Retina (tissue), 1 donor: ENCODE data around the gene CDK4.
"Not testable (repeated sequence)": the region's sequence is repeated elsewhere in the genome, so short reads cannot be mapped to it uniquely, and the experiment has no call there.

ENCODE experiments used
- DNase-seq: peaks from one replicate; pipeline ENCODE4 v3.0.0-alpha.2; 2016

The CDK4 gene

DNA sequence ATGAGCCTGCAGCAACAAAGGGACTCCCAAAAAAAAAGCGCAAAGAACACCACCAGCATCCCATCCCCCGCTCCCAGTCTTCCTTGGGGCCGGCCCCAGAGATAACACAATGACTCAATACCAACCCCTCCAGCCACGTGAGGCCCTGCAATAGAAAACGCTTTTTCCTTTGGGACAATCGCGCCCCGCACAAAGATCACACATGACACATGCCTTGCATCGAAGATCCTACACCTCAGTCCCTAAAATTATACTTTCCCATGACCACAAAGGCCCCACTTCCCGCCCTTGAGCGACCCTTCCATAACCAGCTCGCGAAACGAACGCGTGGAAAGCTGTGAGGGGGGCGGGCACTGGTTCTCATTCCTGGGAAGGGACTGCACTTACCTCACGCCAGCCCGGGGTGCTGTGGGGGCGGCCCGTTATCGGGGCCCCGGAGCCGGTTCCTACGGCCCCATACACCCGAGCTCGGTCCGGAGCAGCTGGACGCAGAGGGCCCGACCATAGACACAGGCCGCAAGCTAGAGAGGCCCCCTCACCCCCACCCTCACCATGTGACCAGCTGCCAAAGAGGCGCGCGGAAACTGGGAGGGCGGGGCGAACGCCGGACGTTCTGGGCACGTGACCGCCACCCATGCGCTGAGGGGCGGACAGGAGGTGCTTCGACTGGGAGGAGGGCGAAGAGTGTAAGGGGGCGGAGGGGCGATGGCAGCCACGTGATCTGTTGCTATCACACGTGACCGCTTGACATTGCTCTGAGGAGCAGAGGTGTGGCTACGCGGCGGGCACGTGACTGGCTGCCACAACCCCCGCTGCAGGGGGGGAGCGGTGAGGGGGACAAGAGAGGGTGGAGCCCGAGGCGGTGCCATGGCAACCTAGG is at the start of gene CDK4:
Gene CDK4, minus strand, starts transcription at position 523 of the 880 bp plus-strand sequence. CDS start 593 bp downstream, outside the sequence.
- DNase-seq = peak; percentile 99

DNA sequence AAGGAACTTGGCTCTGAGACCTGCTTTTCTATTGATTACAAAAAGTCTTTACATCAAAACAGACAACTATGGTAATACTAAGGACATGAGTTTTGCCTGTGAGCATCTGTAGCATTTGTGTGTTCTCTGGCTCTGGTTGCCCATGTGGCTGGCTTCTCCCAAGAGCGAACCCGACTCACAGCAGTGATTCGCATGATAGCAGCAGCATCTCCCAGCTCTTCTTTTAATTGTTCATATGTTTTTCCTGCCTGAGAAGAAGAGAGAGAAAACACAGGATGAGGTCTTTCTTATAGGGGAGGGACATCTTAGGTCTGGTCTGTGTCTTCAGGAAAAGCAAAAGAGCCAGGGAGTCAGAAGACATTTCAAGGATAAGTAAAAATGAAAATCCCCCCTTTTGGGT is 48.9 kb upstream of the CDK4 start:
- DNase-seq = no peak

DNA sequence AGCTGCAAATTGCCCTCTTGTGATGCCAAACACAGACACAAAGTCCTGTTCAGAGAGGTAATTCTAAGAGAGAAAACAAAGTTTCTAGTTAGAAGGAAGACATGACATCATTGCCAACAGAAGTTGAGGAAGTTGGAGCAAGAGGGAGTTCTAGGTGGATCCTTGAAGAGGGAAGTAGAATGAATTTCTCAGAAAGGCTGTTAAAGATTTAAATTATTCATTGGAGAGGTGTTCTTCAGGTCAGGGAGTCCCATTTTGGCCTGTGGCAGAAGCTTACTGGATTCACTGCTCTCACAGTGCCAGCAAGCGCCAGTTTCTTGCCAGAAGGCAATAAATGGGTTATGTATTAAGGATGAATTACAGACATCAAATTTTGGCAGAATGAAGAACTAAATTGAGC is 45.8 kb upstream of the CDK4 start:
- no peak for DNase-seq

DNA sequence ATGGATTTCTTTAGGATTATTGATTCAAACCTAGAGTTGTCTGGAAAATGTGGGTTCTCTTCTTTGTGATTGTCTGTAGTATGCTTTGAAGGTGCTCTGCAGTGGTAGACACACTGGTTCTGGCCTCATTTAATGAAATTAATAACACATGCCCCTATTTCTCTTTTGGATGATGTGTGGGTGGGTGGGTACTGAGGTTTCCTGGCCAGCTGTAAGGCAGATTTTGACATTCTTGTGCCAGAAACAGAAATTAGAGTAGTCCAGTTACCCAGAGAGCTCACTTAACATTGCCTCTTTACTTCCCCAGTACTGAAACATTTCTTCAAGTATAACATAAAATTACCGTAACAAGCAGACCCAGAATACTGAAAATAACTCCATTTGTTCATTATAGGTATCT is 44.9 kb upstream of the CDK4 start:
- no peak for DNase-seq

DNA sequence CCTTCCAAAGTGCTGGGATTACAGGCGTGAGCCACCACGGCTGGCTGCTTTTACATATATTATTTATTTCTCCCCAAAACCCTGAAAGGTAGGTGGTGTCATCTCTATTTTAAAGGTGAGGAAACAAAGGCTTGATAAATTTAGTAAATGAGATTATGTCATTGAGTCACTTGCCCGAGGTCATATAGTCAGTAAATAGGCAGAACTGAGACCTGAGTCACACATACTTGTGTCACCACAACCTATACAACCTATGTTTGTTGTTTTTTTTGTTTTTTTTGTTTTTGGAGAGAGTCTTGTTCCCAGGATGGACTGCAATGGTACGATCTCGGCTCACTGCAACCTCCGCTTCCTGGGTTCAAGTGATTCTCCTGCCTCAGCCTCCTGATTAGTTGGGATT is 43.2 kb upstream of the CDK4 start:
- no peak for DNase-seq

DNA sequence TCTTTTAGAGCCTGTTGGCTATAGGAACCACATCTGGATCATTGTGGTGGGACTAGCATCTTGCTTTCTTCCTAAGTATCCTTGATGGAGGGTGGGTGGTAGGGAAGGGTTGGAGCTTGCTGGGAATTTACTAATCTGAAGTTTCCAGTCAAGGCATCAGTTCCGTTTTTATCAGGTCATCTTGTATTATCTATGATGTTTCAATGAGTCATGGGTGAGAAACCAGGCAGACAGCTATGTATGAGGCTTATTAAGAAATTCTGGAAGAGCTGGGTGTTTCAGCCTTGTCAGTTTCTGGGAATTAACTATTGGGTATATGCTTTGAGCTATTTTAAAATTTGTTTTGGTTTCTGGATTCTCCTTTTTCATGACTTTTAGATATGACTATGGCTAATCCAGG is 41.8 kb upstream of the CDK4 start:
- DNase-seq = no peak

DNA sequence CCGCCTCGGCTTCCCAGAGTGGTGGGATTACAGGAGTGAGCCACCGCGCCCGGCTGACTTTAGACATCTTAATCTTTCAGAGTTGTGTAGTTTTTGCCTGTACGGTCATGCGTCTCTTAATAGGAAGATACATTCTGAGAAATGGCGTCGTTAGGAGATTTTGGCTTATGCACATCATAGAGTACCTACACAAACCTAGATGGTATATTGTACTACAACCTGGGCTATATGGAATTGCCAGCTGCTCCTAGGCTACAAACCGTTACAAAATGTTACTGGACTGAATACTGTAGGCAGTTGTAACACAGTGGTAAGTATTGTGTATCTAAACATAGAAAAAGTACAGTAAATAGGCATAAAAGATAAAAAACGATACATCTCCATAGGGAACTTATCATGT is 31.8 kb upstream of the CDK4 start:
- no peak for DNase-seq

DNA sequence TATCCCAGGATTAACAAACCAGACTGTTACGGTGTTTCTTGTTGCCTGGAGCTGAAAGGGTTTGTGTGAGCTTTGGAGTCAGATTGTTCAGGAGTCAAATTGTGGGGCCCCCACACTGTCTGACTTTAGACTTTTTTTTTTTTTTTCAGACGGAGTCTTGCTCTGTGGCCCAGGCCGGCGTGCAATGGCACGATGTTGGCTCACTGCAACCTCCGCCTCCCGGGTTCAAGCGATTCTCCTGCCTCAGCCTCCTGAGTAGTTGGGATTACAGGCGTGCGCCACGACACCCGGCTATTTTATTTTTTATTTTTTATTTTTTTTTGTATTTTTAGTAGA is 31.3 kb upstream of the CDK4 start:
- no peak for DNase-seq

DNA sequence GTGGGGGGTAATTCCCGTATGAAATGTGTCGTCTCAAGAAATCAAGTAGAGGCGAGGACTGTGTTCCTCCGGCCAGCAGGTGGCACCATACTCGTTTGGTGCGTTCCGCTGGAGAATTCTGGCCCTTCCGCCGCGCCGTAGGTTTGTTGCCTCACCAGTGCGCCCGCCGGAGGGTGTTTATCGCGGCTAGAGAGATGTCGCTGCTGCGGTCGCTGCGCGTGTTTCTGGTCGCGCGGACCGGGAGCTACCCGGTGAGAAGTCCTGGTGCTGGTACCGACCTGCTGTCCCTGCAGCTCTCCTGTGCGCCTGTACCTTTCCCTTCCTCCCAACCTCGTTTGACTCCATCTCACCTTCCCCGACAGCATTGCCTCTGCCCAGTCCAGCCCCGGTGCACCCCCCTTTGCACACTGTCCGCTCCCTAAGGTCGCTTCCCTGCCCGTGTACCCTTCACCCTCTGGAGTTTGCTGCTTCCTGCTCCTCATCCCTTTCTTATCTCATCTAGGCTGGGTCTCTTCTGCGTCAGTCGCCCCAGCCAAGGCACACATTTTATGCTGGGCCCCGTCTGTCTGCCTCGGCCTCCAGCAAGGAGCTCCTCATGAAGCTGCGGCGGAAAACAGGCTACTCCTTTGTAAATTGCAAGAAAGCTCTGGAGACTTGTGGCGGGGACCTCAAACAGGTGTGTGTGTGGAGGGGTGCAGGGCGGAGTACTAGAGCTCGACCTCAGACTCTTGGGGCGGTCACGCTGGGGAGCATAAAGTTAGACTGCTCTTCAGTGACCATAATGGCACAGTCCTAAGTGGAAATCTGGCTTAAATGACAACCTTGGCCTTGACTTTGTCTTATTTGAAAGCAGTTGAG is 30.7 kb upstream of the CDK4 start, which contains the start of gene TSFM:
Gene TSFM, plus strand, starts transcription at position 180 of the 858 bp plus-strand sequence. Its CDS starts 15 bp downstream, at position 195.
- peak; percentile 96 for DNase-seq

DNA sequence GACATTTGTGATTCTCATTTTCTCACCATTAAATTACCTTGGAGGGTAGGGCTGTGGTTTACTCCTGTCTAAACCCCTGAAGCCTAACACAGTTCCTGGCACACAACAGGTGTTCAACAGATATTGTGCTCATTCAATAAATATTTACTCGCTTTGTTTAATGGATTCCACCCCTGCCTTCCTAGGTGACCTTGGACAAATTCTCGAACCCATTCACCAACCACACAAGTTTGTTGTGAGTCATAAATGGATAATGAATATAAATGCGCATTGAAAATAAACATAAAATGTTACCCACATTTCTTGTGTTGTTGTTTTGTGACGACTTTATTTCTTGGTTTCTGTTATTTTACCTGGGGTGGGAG is 30.1 kb upstream of the CDK4 start:
- no peak for DNase-seq

DNA sequence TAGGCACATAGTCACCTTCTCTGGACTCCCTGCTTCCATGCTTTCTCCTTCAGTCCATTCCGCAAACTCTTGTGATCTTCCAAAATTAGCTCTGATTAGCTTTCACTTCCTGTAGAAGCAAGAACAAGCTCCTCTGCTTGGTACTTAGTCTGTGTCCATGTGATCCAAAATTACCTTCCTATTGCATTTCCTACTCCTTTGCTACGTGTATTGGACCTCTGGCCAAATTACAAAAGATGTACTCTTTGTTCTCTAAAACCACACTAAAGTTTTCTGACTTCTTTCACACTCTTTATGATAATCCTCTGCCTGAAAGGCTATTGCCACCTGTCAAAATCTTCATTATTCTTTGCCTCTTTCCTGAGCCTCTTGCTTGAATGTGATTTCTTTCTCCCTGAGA is 29.7 kb upstream of the CDK4 start:
- DNase-seq = no peak

DNA sequence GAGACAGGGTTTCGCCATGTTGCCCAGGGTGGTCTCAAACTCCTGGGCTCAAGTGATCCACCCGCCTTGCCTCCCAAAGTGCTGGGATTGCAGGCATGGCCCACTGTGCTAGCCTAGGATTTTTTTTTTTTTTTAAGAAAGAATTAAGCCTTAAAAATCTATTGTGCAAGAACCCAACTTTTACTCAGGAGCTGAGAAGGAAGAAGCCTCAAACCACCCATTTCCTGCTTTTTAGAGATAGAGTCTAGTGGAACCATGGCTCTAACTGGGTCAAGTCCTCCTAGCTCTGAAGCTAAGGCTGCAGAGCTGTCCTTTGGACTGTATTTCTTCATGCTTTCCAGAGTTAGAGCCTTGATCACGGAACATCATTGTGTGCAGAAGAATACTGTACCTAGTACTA is 29.1 kb upstream of the CDK4 start:
- no peak for DNase-seq

DNA sequence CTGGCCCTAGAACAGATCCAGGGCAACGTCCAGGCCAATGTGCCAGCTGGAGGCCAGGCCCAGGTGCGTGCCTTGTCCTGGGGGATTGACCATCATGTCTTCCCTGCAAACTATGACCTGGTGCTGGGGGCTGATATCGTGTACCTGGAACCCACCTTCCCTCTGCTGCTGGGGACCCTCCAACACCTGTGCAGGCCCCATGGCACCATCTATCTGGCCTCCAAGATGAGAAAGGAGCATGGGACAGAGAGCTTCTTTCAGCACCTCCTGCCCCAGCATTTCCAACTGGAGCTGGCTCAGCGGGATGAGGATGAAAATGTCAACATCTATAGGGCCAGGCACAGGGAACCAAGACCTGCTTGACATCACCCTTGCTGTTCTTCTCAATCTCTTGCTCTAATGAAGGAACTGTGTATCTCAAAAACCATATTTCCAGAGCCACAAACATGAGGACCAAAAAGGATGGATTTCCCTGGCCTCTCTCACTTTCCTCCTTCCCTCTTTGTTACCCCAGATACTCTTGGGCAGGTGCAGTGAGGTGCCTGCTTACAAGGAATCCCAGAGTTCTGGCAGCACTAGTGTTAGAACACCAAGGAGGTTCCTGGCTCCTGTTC is 28.3 kb upstream of the CDK4 start:
- DNase-seq = no peak

DNA sequence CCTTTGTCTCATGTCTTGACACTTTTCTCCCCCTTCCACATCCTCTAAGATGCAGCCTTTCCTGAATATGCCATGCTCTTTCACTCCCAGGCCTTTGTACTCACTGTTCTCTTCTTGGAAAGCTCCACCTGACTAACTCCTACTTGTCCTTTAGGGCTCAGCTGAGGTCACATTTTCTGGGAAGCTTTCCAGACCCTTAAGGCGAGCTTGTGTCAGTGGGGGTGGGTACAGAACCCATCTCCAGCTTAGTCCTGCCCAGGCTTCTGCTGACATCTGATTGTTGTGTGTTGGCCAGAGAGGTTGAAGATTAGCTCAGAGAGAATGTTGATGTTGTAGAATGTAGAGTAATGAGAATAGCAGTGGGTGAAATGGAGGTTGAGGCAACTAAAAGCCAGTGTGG is 27.6 kb upstream of the CDK4 start:
- no peak for DNase-seq

DNA sequence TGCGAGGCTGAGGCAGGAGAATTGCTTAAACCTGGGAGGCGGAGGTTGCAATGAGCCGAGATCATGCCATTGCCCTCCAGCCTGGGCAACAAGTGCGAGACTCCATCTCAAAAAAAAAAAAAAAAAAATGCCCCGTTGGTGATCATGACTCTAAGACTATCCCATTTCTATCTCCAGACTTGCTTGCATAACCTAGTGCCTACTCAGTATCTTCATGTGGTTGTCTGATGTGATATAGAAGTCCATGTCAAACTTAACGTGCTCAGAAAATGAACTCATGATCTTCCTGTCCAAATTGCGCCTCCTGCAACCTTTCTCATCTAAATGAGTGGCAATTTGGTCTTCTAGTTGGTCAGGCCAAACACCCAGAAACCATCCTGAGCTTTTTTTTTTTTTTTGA is 25.8 kb upstream of the CDK4 start:
- no peak for DNase-seq

DNA sequence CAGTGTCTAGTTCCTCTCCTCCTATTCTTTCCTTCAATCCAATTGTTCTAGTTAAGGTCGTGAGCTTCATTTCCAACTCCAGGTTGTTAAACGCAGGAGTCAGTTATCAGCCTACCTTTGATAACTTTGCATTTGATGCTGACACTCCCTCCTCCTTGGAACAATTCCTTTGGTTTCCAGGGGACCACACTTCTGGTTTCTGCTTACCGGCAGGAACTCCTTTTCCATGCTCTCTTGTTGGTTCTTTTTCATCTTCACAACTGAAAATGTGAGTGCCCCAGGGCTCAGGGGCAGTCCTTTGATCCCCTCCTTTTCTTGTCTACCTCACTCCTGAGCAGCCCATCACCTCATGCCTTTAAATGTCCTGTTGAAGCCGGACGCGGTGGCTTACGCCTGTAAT is 25.3 kb upstream of the CDK4 start:
- DNase-seq = no peak

DNA sequence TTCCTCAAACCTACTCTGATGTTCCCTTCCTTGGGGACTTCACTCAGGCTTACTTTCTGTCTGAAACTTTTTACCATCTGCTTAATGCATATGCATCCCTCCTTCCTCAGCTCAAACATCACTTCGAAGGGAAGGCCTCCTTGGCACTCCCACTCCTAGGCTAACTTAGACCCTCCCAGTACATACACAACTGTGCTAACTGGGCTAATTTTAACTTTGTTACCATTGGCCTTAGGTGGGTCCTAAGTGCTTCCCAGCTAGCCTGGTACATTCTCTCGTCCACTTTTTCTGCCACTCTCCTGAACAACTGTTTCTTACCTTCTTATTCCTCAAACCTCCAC is 24.1 kb upstream of the CDK4 start:
- no peak for DNase-seq

DNA sequence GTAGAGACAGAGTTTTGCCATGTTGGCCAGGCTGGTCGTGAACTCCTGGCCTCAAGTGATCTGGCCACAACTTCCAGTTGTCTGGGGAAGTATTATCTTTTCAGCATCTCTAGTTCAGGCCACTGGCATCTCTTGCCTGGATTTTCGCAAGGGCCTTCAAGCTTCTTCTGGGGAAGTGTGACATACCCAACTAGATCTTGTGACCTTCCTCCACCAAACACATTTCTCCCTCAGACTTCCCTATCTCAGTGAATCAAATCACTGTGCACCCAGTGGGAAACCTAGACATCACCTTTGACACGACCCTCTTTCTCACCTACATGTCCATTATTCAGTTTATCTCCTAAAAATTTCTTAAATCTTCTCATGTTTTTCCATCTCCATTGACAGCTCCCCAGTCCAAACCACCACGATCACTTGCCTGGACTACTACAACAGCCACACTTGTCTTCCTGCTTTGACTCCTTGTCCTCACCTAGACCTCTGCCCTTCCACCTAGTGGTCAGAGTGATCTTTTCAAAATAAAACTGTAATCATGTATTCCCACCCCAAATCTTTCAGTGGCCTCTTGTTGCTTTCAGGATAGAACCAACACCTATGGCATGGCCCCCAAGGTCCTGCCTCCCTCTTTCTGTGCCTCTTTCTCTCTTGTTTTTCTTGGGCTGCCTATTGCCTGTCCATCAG is 23.6 kb upstream of the CDK4 start:
- DNase-seq = no peak

DNA sequence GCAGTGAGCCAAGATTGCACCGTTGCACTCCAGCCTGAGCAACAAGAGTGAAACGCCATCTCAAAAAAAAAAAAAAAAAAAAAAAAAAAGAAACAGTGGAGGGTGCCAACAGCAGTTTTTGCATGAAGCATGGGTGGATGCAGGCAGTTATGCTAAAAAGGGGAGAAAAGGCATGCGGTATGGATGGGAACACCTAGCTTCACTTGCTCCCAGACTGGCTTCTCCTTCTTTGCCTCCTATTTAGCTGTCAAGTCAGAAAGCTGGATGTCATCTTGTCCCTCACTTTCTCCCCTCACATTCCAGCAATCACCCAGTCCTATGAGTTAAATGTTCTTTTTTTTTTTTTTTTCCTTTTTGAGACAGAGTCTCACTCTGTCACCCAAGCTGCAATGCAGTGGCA is 22.9 kb upstream of the CDK4 start:
- no peak for DNase-seq

DNA sequence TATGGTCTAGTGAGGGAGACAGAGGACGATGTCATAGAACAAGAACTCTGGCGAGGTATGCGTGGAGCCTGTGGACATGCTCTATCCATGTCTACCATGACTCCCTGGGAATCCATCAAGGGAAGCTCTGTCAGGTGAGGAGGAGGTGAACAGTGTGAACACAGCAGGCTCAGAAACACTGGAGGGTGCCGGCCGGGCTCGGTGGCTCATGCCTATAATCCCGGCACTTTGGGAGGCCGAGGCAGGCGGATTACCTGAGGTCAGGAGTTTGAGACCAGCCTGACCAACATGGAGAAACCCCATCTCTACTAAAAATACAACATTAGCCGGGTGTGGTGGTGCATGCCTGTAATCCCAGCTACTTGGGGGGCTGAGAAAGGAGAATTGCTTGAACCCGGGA is 22.5 kb upstream of the CDK4 start:
- not testable (repeated sequence) for DNase-seq

DNA sequence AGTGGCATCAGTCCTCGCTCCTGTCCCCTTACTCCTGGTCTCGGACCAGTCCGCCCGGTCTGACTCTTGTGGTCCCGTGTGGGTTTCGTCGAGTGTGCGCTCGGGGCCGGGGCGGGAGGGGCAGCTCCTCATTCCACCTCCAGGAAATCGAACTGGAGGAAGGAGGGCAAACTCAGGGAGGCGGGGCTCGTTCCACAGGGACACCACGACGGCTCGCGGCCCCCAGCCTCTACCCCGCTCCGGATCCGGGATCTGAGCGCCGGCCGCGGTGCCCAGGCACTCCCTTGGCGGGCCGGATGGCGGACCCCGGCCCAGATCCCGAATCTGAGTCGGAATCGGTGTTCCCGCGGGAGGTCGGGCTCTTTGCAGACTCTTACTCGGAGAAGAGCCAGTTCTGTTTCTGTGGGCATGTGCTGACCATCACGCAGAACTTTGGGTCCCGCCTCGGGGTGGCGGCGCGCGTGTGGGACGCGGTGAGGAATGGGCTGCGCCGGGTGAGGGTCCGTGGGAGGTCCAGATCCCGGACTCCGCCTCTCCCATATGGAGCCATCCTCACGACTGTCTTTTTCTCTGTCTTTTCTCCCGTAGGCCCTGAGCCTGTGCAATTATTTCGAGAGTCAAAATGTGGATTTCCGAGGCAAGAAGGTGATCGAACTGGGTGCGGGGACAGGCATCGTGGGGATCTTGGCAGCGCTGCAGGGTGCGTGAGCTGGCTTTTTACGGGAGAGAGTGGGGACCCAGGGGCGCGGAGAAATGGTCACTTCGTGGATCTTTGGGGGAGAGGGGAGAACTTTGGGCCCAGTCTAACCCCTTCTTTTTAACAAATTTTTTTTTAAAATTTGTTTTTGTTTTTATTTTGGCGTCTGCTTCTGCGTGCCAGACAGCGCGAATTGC is 20.6 kb upstream of the CDK4 start, which contains the start of gene EEF1AKMT3:
Gene EEF1AKMT3, plus strand, starts transcription at position 186 of the 894 bp plus-strand sequence. Its CDS starts 111 bp downstream, at position 297.
- DNase-seq = no peak

DNA sequence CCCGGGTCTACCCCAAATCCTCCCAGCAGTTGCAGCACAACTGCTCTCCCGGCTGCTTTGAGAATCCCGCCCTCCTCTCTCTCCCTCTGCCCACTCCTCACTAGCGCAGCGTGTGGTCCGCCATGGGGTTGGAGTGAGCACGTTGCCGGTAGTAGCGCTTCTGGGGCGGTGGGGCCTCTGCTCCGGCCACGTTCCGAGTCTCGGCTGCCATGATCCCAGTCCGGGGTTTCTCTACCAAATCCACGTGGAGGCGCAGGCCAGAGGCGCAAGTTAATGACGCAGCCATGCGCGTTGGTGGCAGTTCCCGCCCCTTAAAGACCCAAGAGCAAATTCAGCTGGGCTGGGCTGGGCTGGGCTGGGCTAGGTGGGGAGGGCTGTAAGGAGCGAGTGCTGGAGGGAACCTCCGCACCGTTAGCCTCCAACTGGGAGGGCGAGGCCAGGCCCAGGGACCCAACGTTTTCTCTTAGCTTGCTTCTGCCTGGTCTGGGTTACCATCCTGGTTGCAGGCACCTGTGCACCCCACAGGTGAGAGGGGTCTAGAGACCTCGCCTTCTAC is 19.8 kb upstream of the CDK4 start, which contains the start of gene METTL1:
Gene METTL1, minus strand, starts transcription at position 233 of the 556 bp plus-strand sequence. Its CDS starts 22 bp downstream, at position 211.
- peak; percentile 96 for DNase-seq
